NCI-H2227 (cell line): ENCODE measurements around the gene UBE2D4.
"Not testable (repeated sequence)": the region's sequence is repeated elsewhere in the genome, so short reads cannot be mapped to it uniquely, and the experiment has no call there.

Source experiments
- DNase-seq: peaks from one replicate; lab custom pipeline; 2025; ENCODE audit not compliant: unreplicated experiment; lab: John Stamatoyannopoulos, UW

The UBE2D4 gene

DNA sequence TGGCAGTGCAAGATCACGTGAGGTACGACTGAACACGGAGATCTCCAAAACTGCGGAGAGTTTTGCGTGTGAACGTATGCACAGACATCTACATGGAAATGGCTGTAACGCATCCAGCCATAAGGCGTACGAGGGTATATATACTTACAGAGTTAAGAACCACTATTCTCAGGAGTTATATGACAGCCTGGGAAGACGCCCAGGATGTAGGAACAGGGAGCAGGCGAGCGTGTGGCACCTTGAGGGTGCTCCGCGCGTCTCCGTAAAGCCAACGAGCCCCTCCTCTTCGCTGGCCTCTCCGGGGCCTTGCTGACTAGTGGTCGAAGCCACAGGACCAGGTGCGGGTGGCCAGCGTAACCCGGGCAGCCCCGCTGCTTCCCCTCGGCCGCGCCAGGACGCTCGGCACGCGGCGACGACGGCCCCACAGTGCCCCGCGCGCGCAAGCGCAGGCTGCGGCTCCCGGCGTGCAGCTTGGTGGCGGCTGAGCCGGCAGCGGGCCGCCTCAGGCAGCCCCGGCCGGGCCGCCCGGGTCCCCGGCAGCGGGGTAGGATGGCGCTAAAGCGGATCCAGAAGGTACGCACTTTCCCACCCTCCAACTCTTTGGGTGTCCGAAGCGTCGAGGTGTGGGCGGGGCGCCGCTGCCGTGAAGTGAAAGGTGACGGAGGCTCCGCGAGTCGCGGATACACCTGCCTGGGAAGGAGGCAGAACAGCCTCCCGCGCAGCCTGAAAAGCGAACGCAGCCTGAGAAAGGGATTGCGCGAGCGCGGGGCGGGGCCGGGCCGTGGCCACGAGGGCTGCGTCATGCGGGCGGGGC, at the start of gene UBE2D4:
Gene UBE2D4 (plus strand): TSS at position 453 of the 814 bp plus-strand sequence. CDS start 97 bp downstream, at position 550.
- DNase-seq = peak; percentile 87

DNA sequence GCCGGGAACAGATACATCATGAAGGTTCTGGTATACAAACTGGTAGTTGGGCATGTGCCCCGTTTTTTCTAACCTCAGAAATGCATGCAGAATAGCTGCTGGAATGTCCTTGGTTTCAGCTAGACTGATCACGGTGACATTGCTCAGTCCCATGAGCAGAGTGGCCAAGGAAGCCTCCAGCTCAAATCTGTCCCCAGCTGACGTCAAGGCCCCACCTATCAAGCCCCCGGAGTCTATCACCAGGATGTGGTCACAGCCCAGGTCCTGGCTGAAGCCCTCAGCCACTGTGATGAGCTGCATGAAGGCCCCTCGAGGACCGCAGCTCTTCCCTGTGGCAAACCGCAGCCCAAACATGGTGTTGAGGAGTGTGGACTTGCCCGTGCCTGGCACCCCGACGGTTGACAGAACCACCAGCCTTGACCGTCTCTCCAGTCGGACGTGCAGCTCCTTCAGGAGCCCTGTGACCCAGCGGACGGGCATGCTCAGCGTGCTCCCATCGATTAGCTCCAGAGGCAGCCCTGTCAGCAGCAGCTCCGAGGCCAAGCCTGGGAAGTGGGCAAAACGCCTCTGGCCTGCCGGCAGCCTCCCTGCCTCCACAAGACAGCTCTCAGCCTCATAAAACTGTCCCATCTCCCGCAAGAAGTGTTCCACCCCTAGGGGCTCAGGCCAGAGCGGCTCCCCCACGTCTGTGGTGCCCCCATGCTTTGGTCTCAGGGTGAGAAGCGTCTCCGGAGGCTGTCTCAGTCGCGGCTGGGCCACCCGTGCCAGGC, 49.1 kb upstream of the UBE2D4 start:
- no peak for DNase-seq

DNA sequence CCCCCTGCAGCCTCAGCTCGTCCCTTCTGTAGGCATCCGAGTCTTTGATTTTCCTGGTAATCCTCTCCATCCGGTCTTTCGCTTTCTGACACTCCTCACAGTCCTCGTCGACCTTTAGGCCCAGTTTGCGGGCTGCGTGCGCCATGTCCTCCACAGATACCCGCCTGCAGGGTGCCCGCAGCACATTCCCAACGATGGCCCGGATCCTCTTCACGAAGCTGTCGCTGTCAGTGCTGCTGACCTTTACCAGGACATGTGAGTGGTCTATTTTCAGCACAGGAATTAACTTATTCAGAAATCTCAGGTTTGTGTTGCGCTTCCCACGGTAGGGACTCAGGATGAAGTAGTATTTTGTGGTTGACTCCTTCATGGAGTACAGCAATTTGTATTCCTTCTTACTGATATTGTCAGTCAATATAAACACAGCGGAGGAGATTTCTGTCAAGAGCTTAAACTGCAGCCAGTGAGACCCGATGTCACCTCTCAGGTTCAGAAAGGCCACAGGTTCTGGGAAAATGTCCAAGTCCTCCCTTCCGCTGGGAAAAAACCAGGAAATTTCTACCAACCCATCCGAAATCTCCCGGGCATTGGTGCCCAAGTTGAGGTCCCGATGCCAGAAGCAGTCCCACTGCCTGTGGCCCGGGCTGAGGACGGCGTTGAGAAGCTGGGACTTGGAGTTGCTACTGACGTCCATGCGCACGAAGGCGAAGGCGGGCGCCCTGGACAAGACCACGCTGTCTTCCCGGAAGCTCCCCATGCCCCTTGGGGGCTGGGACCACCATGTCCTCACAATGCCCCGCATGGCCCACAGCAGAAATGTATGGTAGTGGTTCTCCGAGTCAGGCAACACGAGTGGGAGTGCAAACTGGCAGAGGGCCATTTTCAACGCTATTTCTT, 48.0 kb upstream of the UBE2D4 start:
- no peak for DNase-seq

DNA sequence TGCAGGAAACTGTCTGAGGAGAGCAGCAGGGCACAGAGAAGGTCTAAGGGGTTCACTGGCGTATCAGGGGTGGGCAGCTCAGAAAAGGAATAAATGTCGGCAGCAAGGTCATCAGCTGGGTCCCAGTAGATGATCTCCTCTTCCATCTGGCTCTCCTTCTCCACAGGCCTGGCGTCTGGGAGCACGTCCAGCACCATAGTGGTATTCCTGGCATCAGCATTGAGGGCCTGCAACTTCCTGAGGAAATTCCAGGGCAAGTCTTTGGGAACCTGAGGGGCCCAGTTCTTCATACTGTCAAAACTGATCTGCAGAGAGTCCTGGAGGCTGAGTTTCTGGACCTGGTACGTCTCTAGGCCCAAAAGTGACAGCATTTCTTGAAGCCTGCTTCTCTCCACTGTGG, 47.4 kb upstream of the UBE2D4 start:
- no peak for DNase-seq

DNA sequence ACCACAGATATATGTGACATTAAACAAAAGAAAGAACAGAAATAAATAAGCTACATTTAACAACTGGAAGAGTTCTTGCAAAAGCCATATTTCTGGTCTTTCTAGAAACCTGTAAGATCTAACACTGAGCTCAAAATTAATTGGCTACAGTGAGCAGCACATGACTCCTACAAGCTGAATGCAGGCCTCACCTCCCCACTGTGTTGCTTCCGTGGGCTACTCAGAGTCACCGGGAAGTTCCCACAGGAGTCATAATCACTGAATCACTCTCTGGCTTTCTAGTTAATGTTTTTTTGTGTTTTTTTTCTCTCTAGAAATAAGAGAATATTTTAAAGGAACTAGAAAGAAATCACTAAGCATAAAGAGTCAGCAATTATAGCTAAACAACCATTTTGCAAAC, 46.8 kb upstream of the UBE2D4 start:
- DNase-seq = no peak

DNA sequence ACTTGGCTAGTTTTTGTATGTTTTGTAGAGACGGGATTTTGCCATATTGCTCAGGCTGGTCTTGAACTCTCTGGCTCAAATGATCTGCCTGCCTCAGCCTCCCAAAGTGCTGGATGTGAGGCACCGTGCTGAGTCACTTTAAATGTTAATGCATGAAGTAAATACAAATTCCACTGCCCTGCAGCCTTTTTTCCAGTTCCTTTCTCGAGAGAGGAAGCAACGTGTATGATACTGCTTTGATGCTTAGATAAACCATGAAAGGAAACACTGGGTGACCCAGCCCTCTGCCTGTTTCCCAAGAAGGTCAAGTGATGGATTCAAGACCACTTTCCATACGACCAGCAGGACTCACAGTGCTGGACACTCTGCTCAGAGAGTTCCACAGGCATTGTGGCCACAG, 45.6 kb upstream of the UBE2D4 start:
- no peak for DNase-seq

DNA sequence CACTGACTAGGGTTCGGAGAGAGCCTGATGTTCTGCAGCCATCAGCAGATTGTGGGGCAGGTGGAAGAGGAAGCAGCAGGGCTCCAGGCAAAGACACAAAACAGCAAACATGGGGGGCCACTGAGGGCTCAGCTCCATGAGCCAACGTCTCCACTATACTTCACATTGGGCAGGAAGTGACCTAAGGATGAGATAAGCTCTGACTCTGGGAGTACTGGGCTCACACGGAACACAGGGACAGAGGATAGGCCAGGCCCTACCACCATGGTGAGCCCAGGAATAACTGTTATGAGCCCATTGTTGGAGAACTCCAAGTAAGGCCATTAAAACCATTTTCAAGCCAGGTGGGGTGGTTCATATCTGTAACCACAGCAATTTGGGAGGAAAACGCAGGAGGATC, 42.0 kb upstream of the UBE2D4 start:
- DNase-seq = no peak

DNA sequence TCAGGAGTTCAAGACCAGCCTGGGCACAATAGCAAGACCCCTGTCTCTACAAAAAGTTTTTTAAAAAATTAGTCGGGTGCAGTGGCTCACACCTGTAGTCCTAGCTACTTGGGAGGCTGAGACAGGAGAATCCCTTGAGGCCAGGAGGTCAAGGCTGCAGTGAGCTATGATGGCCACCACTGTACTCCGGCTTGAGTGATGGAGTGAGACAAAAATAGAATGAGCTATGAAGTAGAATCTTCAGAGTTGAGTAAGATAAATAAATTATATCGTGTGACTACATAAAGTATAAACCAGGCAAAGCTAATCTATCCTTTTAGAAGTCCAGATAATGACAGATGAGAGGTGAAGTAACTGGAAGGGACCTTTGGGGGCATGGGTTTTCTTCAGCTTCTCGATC, 41.6 kb upstream of the UBE2D4 start:
- no peak for DNase-seq

DNA sequence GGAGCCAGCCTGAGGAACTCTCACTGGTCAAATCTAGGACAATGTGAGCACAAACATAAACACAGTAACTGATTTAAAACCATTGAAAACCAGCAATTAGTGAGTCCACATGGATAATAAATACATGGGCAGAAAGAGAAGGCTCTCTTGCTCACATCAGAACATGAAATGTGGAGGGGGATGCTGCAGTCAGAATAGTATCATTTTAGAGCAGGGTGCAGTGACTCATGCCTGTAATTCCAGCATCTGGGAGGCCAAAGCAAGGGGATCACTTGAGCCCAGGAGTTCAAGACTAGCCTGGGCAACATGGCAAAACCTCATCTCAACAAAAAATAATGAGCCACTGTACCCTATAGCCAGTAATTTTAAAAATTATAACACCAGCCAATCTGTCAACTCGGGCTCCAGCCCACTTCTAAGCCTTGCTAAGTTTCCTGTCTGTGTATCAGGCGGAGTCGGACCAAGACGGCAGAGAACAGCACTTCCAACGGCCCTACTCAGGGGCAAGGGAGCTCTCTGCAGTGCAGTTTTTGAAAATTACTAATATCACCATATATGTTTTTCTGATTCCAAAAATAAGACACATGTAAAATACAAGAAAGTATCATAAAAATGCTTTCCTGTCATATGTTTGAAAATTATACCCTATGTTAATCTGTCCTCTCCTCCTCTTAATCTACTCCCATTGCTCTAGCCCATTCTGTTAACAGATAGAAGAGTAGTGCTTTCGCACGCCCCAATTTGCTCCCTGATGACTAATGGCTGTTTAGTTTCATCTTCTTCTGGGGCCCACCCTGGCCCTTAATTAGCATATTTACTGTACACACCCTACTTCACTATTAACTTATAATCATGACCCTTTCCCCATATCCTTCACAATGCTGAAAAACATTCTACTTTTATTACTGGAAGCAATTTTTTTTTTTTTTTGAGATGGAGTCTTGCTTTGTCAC, 37.0 kb upstream of the UBE2D4 start:
- no peak for DNase-seq

DNA sequence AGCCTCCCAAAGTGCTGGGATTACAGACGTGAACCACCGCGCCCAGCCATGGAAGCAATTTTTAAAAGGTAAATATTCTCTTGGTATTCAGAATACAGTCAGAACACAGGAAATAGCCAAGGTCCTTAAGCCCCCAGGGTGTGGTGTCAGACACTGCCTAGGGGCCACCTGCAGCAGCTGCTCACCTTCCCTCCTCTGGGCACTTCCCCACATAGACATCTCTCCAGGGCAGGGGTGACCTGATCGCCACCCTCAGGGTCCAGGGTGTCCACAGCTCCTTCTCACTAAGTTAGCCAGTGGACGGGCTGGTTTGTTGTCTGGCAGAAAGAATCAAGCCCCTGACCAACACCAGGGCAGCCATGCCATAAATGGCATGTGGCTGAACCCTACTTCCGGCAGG, 35.8 kb upstream of the UBE2D4 start:
- DNase-seq = no peak

DNA sequence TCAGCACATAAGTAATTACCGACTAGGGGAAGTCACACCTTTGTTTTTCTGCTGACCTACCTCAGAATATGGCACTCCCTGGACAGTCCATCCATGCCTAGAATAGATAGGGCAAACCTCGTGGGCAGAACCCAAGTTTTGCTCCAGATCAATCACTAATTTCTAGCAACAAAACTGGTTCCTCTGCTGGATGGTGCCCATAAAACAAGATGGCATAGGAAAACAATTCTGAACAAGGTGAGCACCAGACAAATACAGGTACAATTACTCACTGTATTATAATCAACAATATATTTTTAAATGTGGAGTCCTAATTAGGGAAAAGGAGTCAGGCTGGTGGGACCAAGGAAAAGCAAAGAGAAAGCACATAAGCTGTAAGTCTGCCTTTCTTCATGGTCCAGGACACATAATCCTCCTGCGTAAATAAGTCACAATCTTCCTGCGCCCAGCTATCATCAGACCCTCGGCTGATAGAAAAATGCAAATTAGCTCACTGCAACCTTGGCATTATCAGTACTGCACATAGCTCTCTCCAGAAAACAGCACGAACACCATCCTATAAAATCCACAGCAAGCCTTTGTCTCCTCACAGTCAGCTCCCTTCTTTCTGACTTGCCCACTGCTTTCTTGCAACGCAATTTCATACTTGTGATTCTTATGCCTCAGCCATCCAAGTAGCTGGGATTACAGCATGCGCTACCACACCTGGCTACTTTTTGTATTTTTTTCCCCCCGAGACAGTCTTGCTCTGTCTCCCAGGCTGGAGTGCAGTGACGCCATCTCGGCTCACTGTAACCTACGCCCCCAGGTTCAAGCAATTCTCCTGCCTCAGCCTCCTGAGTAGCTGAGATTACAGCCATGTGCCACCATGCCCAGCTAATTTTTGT, 34.9 kb upstream of the UBE2D4 start:
- DNase-seq = no peak

DNA sequence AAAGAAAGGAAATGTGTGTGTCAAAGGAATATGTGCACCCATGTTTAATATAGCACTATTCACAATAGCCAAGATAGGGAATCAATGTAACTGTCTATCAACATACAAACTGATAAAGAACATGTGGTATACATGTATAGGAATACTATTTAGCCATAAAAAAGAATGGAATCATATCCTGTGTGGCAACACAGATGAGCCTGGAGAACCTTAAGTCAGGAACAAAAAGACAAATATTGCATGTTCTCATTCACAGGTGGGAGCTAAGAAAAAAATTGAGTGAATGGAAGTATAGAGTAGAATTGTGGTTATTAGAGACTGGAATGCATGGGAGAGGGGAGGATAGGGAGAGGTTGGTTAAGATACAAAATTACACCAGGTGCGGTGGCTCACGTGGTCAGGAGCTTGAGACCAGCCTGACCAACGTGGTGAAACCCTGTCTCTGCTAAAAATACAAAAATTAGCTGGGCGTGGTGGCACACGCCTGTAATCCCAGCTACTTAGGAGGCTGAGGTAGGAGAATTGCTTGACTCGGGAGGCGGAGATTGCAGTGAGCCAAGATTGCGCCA, 30.3 kb upstream of the UBE2D4 start:
- no peak for DNase-seq

DNA sequence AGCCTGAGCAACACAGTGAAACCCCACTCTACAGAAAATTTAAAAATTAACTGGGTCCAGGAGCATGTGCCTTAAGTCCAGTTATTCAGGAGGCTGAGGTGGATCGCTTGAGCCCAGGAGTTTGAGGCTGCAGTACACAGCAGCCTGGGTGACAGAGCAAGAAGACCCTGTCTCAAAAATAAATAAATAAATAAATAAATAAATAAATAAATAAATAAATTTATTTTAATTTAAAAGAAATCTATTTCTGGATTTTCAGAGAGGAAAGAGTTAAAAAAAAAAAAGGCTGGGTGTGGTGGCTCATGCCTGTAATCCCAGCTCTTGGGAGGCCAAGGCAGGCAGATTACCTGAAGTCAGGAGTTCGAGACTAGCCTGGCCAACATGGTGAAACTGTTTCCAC, 27.7 kb upstream of the UBE2D4 start:
- not testable (repeated sequence) for DNase-seq

DNA sequence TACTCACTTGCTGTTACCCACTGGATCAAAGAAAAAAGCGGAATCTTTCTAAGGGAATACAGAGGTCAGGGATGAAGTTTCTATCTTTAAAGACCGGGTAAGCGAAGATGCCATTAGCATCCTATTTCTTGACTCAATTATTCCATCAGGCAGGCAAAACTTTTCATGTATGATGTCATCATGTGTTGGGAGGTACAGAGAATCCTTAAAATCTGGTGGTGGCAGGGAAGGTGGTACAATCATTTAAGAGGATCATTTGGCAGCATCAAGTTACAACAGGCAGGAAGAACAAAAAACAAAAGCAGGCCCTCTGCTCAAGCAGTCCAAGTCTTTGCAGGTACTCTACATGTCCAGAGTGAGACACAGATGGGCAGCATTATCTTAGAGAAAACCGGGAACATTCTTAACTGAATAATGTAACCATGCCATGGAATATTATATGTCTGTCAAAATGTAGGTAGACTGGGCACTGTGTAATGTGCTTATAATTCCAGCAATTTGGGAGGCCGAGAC, 23.6 kb upstream of the UBE2D4 start:
- DNase-seq = no peak

DNA sequence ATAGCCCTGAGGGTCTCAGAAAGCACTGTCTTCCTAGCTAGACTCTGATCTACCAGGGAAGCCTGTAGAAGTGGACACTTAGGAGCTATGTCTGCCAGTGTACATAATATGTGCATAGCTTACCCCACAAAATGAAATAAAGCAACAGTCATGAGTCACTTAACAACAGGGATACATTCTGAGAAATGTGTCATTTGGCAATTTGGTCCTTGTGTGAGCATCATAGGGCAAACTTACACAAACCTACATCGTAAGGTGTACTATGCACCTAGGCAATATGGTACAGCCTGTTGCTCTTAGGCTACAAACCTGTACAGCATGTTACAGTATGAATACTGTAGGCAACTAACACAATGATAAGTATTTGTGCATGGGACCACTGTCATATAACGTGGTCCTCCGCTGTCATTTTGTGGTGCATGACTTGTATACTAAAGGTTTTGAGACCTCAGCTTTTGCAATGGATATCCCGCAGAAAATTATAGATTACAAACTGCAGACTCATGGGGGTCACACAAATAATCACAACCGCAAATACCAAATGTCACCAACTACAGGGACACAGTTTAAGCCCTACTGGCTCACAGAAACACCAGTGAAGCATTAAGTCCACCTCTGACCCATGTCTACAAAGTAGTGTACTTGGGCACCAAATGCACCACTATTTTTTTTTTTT, 21.6 kb upstream of the UBE2D4 start:
- no peak for DNase-seq

DNA sequence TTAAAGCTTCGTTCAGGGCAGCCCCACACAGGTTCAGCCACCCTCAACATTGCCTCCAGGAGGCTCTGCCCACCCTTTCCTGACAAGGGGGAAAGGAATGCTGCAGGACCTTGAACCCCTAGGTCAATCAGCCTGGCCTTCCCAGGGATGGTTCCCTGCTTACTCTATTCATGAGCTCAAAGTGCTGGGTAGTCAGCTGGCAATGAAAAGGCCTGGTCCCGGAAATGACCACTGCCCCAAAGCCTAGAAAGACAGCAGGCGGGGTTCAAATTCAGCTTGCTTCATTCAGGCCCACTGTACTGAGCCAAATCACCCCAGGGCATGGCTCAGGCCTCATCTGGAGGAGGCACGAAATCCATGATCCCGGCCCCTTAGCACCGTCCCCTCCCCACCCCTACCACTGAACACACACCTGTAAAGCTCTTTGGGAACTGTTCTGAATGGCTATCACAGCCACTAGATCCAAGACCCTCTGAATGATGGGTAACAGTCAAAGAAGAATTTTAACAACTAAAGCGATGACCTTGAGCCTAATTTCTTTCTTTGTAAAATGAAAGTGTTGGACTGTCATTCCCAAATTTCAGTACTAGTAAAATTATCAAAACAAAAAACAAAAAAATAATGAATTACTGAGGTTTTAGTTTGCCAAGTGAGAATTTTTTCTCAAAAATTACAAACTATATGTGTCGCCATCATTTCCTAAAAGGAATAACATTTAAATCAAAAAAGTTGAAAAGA, 20.9 kb upstream of the UBE2D4 start:
- DNase-seq = no peak

DNA sequence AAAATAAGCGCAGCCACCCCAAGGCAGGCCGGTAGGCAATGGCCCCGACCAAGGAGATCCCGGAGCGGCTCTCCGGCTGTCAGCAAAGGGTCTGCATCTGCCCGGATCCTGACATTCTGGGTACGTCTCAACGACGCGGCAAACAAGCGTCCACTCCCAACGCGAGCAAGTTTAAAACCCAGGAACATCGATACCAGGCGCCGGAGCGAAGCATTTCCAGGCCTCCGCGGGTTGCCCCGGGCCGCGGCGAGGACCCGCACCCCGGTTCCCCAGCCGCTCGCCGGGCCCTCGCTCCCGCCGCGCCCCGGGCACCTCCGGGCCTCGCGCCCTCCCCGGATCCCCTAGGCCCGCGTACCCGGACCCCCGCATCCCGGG, 20.3 kb upstream of the UBE2D4 start:
- DNase-seq = peak; percentile 54
